ENCODE measurements around the gene TBC1D1.

DNA sequence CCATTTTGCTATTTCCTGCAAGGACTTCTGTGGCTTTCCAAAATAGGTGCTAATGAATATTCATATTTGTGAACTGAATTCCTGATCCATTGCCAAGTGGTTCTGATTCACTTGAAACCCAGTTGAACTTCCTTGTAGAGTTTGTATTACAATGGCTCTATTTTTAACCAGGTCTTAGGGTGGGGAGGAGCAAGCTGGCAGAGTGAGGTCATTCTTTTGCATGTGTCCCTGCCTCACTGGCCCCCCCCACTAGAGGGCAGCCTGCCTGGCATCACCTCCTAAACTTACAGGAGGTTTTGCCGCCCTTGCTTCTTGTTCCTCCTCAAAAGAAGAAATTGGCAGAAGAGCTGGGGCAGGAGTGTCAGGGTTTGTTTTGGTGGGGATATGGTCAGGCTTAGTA is 79.8 kb downstream of the TBC1D1 start:
- TF ChIP-seq, protein P1, sequence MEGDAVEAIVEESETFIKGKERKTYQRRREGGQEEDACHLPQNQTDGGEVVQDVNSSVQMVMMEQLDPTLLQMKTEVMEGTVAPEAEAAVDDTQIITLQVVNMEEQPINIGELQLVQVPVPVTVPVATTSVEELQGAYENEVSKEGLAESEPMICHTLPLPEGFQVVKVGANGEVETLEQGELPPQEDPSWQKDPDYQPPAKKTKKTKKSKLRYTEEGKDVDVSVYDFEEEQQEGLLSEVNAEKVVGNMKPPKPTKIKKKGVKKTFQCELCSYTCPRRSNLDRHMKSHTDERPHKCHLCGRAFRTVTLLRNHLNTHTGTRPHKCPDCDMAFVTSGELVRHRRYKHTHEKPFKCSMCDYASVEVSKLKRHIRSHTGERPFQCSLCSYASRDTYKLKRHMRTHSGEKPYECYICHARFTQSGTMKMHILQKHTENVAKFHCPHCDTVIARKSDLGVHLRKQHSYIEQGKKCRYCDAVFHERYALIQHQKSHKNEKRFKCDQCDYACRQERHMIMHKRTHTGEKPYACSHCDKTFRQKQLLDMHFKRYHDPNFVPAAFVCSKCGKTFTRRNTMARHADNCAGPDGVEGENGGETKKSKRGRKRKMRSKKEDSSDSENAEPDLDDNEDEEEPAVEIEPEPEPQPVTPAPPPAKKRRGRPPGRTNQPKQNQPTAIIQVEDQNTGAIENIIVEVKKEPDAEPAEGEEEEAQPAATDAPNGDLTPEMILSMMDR (conservative IDR thresholded peaks at IDR 0.05): peak; percentile 64
- no peak for TF ChIP-seq EZH2 (IDR thresholded peaks at IDR 0.05; ENCODE audit: low read depth)

All from PC-9 (cell line).